Measurements from ENCODE around the gene HHAT.
A peak's percentile ranks its signal among the peaks of the same experiment; 100 is the strongest.

Gene HHAT

DNA sequence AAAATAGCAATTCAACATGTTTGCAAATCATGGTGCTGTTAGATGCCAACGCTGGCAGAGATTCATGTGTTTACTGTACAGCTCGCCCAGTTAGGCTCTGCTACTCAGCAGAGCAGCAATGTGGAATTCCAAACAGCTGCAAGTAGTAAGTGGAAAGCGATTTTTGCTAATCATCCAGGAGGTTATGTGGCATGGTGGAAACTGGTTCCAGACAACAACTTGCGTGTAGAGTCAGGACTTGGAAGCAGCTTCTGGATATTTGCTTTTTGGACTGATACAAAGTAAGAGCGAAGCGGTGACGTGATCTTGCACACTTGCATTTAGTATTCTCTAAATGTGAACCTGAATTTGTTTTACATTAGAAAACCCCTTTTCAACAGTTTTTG lies 27.1 kb upstream of the HHAT start:
- H3K9me3 Mint-ChIP-seq, result no peaks in the 10 kb centered on the region
- no peak overlapping the region for H3K4me3 Mint-ChIP-seq
- H3K27me3 Mint-ChIP-seq, result peaks cover 8% of the 10 kb centered on the region
- no peak overlapping the region for H3K27ac Mint-ChIP-seq
- H3K4me1 Mint-ChIP-seq, result no peaks in the 10 kb centered on the region
- no peak for ATAC-seq
- DNase-seq, result no peak
- no peaks in the 10 kb centered on the region for H3K36me3 Mint-ChIP-seq (ENCODE audit: low read depth)

DNA sequence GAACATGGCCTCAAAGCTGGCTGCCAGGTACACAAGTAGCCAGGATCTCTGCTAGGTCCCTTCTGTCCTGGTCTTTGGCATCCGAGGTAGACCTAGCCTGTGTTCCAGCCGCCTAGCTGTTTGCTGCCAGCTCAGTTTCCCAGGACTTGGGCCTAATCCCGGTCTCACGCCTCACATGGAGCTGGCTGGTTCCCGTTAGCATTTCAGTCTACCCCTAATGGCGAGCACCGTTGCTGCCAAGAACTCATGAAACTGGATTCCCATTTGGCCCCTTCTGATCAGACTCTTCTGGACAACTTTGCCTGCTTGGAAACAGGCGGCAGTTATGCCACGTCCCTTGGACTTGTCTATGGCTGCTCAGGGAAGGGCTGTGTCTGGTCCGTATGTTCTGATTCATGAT lies 26.2 kb upstream of the HHAT start:
- ATAC-seq, result no peak
- no peak overlapping the region for H3K4me3 Mint-ChIP-seq
- peaks cover 8% of the 10 kb centered on the region for H3K27me3 Mint-ChIP-seq
- H3K36me3 Mint-ChIP-seq (ENCODE audit: low read depth), result no peaks in the 10 kb centered on the region
- DNase-seq, result no peak
- no peaks in the 10 kb centered on the region for H3K4me1 Mint-ChIP-seq
- H3K9me3 Mint-ChIP-seq, result no peaks in the 10 kb centered on the region
- no peak overlapping the region for H3K27ac Mint-ChIP-seq

DNA sequence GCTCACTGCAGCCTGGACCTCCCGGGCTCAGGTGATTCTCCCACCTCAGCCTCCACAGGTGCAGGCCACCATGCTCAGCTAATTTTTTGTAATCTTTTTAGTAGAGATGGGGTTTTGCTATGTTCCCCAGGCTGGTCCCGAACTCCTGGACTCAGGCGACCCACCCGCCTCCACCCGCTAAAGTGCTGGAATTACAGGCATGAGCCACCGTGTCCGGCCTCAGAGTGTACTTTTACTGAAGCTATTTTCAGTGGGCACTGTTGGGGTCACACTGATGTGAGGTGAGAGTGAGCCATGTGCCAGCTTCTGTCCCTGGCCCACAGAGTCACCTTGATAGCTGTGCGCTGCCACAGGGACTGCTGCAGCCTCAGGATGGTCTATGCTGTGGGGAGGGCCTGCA lies 25.3 kb upstream of the HHAT start:
- no peak for DNase-seq
- no peaks in the 10 kb centered on the region for H3K36me3 Mint-ChIP-seq (ENCODE audit: low read depth)
- peaks cover 8% of the 10 kb centered on the region for H3K27me3 Mint-ChIP-seq
- H3K4me1 Mint-ChIP-seq, result no peaks in the 10 kb centered on the region
- no peak for ATAC-seq
- no peaks in the 10 kb centered on the region for H3K9me3 Mint-ChIP-seq
- no peak overlapping the region for H3K4me3 Mint-ChIP-seq
- H3K27ac Mint-ChIP-seq, result no peak overlapping the region

DNA sequence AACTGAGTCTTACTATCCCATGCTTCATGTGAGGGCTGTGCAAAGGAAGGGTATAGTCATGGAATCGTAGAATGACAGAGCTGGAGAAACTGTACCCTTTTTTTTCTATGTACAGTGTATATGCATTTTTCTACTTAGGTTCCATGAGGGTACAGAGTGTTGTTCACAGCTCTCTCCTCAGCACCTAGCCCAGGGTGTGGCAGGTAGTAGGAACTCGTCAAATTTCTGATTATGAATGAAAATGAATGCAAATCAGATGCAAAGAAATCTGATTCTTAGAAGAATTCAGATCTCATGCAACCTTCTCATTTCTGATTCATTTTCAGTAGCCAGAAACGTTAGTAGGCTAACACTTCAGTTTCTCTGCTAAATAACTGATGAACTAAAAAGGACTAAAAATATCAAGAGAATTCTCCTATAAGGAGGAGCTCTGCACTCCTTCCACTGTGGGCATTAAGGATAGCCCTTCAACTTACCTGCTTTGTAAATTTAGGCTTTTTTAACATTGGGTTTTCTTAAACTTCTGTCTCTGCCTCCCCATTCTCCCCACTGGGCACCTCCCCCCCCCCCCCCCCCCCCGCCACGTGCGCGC lies 18.0 kb upstream of the HHAT start:
- H3K36me3 Mint-ChIP-seq (ENCODE audit: low read depth), result no peaks in the 10 kb centered on the region
- H3K27ac Mint-ChIP-seq, result no peak overlapping the region
- ATAC-seq, result no peak
- peaks cover 7% of the 10 kb centered on the region for H3K27me3 Mint-ChIP-seq
- DNase-seq, result no peak
- H3K4me1 Mint-ChIP-seq, result peaks cover 4% of the 10 kb centered on the region
- no peaks in the 10 kb centered on the region for H3K9me3 Mint-ChIP-seq
- peak overlapping the region; percentile 76 for H3K4me3 Mint-ChIP-seq

DNA sequence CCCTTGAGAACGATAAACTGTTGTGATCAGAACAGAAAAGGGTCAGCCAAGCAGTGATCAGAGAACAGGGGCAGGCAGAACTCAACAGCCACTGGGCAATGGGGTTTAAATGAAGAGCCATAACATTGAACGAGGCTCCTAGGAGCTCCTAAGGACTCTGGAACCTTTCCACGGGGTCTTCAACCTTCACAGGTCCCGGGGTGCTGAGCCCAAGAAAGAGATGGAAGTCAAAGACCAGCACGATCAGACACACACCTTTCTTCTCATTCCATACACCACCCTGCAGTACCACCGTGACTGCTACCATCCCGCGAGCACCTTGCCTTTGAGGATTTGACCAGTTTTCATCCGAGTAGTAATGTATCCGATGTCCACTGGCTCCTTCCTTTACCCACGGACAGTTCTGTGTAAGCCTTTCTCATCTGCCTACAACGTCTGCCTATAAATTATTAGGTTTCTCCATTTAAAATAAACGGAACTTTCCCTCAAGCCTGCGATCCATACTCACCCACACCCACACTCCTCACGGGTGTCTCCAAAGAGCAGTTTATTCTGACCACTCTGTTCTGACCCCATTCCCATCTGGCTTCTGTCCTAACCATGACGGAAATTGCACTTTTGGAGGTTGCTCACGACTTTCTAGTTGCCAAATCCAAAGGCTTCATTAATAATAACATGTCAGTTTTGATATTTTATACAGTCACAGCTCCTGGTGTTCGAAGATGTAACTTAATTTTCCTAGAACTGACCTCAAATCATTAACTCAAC lies 16.8 kb upstream of the HHAT start:
- Mint-ChIP-seq H3K36me3 (ENCODE audit: low read depth) (no peaks in the 10 kb centered on the region), H3K9me3 (no peaks in the 10 kb centered on the region), H3K27me3 (peaks cover 7% of the 10 kb centered on the region), H3K27ac (no peak overlapping the region), H3K4me3 (no peak overlapping the region), H3K4me1 (peaks cover 4% of the 10 kb centered on the region)
- ATAC-seq (no peak), DNase-seq (no peak)

- peaks cover 10% of the 10 kb centered on the region for H3K27me3 Mint-ChIP-seq
- ATAC-seq (no peak), DNase-seq (no peak)
- H3K36me3 Mint-ChIP-seq (ENCODE audit: low read depth), result no peaks in the 10 kb centered on the region
- no peak overlapping the region for H3K4me3 Mint-ChIP-seq
- H3K27ac Mint-ChIP-seq, result no peak overlapping the region
- H3K9me3 Mint-ChIP-seq, result no peaks in the 10 kb centered on the region
- H3K4me1 Mint-ChIP-seq, result peaks cover 4% of the 10 kb centered on the region
Observed at GRCh38 chr1:210313046-210313595, 15.6 kb upstream of the HHAT start.

- DNase-seq, result no peak
- ATAC-seq, result no peak
- H3K27me3 Mint-ChIP-seq, result peaks cover 10% of the 10 kb centered on the region
- no peak overlapping the region for H3K27ac Mint-ChIP-seq
- H3K4me1 Mint-ChIP-seq, result peaks cover 4% of the 10 kb centered on the region
- no peak overlapping the region for H3K4me3 Mint-ChIP-seq
- H3K36me3 Mint-ChIP-seq (ENCODE audit: low read depth), result no peaks in the 10 kb centered on the region
- H3K9me3 Mint-ChIP-seq, result no peaks in the 10 kb centered on the region
Observed at GRCh38 chr1:210313921-210314320, 14.8 kb upstream of the HHAT start.

DNA sequence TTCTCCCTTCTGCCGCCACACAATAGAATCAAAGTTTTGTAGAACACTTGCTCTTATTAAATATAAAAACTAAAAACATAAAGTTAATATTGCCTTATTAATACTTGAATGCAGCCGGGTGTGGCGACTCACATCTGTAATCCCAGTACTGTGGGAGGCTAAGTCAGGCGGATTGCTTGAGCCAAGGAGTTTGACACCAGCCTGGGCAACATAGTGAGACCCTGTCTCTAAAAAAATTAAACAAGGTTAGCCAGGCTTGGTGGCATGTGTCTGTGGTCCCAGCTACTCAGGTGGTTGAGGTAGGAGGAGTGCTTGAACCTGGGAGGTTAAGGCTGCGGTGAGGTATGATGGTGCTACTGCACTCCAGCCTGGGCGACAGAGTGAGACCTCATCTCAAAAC lies 13.2 kb upstream of the HHAT start:
- H3K4me1 Mint-ChIP-seq, result peaks cover 4% of the 10 kb centered on the region
- no peaks in the 10 kb centered on the region for H3K36me3 Mint-ChIP-seq (ENCODE audit: low read depth)
- no peaks in the 10 kb centered on the region for H3K9me3 Mint-ChIP-seq
- DNase-seq, result no peak
- H3K4me3 Mint-ChIP-seq, result no peak overlapping the region
- H3K27ac Mint-ChIP-seq, result no peak overlapping the region
- peaks cover 8% of the 10 kb centered on the region for H3K27me3 Mint-ChIP-seq
- ATAC-seq, result no peak

GRCh38 chr1:210321131-210321530 lies 7.6 kb upstream of the HHAT start:
- DNase-seq (no peak), ATAC-seq (no peak)
- Mint-ChIP-seq H3K27me3 (peaks cover 5% of the 10 kb centered on the region), H3K4me1 (peaks cover 1% of the 10 kb centered on the region), H3K36me3 (ENCODE audit: low read depth) (no peaks in the 10 kb centered on the region), H3K4me3 (no peak overlapping the region), H3K27ac (no peak overlapping the region), H3K9me3 (no peaks in the 10 kb centered on the region)

DNA sequence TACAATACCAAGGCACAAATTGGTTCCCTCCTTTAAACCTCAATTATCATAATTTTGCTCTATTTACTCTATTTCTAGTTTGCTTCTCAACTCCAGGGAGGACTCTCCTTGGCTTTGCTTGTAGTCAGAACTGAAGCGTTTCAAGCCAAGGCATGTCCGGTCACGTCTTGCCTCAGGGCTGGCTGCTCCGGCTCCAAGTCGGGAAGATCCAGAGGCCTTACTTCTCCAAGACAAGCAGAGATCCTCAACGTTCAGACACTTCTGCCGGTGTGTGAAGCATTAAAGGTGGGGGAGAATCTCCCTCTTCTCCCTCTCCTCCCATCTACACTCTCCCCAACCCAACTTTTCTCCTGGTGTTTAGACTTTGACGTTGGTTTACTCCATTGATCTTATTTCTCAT lies 7.2 kb upstream of the HHAT start:
- Mint-ChIP-seq H3K36me3 (ENCODE audit: low read depth) (no peaks in the 10 kb centered on the region), H3K4me1 (peaks cover 1% of the 10 kb centered on the region), H3K4me3 (no peak overlapping the region), H3K27me3 (peaks cover 5% of the 10 kb centered on the region), H3K9me3 (no peaks in the 10 kb centered on the region), H3K27ac (no peak overlapping the region)
- ATAC-seq (no peak), DNase-seq (no peak)

GRCh38 chr1:210323957-210324356 lies 4.7 kb upstream of the HHAT start:
- Mint-ChIP-seq H3K4me1 (peaks cover 9% of the 10 kb centered on the region), H3K9me3 (no peaks in the 10 kb centered on the region), H3K4me3 (no peak overlapping the region), H3K27me3 (peaks cover 5% of the 10 kb centered on the region), H3K36me3 (ENCODE audit: low read depth) (no peaks in the 10 kb centered on the region), H3K27ac (no peak overlapping the region)
- DNase-seq, result no peak
- ATAC-seq, result no peak

DNA sequence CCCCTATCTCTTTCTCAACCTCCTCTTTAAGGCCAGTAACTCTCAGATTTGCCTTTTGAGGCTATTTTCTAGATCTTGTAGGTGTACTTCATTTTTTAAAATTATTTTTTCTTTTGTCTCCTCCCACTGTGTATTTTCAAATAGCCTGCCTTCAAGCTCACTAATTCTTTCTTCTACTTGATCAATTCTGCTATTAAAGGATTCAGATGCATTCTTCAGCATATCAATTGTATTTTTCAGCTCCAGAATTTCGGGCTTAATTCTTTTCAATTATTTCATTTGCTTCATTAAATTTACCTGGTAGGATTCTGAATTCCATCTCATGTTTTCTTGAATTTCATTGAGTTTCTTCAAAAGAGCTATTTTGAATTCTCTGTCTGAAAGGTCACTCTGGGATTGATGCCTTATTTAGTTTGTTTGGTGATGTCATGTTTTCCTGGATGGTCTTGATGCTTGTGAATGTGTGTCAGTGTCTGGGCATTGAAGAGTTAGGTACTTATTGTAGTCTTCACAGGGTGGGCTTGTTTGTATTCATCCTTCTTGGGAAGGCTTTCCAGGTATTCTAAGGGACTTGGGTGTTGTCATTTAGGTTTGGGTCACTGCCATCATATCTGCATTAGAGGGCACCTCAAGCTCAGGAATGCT lies 3.6 kb upstream of the HHAT start:
- ATAC-seq, result no peak
- no peak overlapping the region for H3K27ac Mint-ChIP-seq
- H3K9me3 Mint-ChIP-seq, result no peaks in the 10 kb centered on the region
- peaks cover 21% of the 10 kb centered on the region for H3K4me1 Mint-ChIP-seq
- no peak for DNase-seq
- no peaks in the 10 kb centered on the region for H3K36me3 Mint-ChIP-seq (ENCODE audit: low read depth)
- peaks cover 5% of the 10 kb centered on the region for H3K27me3 Mint-ChIP-seq
- H3K4me3 Mint-ChIP-seq, result no peak overlapping the region

GRCh38 chr1:210328032-210328745 lies 513 bp upstream of the HHAT start:
- H3K27me3 Mint-ChIP-seq, result peaks cover 5% of the 10 kb centered on the region
- peaks cover 40% of the 10 kb centered on the region for H3K4me1 Mint-ChIP-seq
- DNase-seq (no peak), ATAC-seq (no peak)
- H3K9me3 Mint-ChIP-seq, result no peaks in the 10 kb centered on the region
- H3K27ac Mint-ChIP-seq, result peak overlapping the region; percentile 62
- peak overlapping the region; percentile 91 for H3K4me3 Mint-ChIP-seq
- no peaks in the 10 kb centered on the region for H3K36me3 Mint-ChIP-seq (ENCODE audit: low read depth)

GRCh38 chr1:210330279-210330866 lies 1.7 kb downstream of the HHAT start:
- H3K4me3 Mint-ChIP-seq, result peak overlapping the region; percentile 91
- peaks cover 3% of the 10 kb centered on the region for H3K27me3 Mint-ChIP-seq

More at GRCh38 chr1:210330279-210330866, 1.7 kb downstream of the HHAT start:
- no peak for DNase-seq
- H3K9me3 Mint-ChIP-seq, result no peaks in the 10 kb centered on the region
- no peaks in the 10 kb centered on the region for H3K36me3 Mint-ChIP-seq (ENCODE audit: low read depth)
- no peak for ATAC-seq
- H3K27ac Mint-ChIP-seq, result no peak overlapping the region
- peaks cover 46% of the 10 kb centered on the region for H3K4me1 Mint-ChIP-seq

All from activated naive CD8-positive, alpha-beta T cell treated with anti-CD3 and anti-CD28 coated beads, Interleukin-2, amount 50 U/mL, for 24 hours (primary cell).